ENCODE results near the gene ATP8B1.

ATP8B1 gene

DNA sequence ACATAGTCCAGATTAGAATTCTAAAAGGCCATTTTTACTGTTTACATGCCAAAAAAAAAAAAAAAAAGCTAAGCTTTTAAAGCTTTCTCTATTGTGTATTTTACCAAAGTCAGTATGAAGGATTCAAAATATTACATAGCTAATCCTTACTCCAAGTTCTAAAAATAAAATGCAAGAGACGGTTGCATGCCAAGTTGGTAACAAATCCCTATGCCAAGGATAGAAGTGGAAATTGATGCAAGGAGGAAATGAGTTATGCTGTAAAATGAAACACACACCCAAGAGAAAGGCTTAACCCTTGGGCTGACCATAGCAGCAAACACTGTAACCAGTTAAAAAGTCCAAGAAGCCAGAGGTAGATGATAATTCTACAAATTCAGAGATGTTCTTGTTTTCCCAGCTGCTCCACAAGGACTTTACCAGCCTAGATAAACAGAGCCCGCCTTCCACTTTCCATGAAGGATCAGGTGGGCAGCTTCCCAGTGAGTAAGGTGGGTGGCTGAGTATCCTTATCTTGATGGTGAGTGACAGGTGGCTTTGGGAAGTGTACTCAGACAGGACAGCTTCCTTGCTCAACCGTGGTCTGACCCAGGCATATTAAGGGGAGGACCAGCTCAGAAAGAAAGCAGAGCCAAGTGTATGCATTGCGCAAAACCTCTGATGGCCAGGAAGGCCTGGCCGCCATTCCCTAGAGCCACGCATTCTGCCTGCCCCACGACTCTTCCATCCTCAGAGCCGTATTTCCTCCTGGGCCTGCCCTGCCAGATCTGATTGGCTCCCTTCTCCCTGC lies 34.4 kb downstream of the ATP8B1 start:
- no peak for DNase-seq (ENCODE audit: low read depth)
- H3K4me3 ChIP-seq (ENCODE audit: low read depth, low read length), result no peak overlapping the region
- TF ChIP-seq, protein P1, sequence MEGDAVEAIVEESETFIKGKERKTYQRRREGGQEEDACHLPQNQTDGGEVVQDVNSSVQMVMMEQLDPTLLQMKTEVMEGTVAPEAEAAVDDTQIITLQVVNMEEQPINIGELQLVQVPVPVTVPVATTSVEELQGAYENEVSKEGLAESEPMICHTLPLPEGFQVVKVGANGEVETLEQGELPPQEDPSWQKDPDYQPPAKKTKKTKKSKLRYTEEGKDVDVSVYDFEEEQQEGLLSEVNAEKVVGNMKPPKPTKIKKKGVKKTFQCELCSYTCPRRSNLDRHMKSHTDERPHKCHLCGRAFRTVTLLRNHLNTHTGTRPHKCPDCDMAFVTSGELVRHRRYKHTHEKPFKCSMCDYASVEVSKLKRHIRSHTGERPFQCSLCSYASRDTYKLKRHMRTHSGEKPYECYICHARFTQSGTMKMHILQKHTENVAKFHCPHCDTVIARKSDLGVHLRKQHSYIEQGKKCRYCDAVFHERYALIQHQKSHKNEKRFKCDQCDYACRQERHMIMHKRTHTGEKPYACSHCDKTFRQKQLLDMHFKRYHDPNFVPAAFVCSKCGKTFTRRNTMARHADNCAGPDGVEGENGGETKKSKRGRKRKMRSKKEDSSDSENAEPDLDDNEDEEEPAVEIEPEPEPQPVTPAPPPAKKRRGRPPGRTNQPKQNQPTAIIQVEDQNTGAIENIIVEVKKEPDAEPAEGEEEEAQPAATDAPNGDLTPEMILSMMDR (IDR thresholded peaks at IDR 0.05; ENCODE audit: low read depth, low read length, missing control alignments), result no peak

DNA sequence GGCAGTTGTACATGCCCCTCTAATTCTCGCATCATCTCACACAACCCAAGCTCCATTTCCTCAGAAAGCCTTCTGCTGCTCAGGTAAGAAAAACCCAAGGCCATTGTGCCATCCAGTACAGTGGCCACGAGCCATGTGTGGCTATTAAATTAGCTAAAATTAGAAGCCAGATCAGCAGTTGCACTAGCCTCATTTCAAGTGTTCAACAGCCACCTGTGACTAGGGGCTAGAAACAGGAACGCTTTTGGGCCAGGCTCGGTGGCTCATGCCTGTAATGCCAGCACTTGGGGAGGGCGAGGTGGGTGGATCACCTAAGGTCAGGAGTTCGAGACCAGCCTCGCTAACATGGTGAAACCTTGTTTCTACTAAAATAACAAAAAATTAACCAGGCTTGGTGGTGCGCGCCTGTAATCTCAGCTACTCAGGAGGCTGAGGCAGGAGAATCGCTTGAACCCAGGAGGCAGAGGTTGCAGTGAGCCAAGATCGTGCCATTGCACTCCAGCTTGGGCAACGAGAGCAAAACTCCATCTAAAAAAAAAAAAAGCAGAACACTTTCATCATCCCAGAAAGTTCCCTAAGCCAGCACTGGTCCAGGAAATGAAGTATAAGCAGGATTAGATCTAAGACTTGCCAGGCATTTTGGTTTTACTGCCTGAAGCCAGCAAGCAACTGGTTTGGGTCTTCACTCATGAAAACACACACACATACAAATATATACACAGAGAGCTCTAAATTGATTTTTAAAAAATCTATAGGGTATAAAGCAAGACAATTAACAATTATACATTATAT lies 35.7 kb downstream of the ATP8B1 start:
- TF ChIP-seq, protein P1 (IDR thresholded peaks at IDR 0.05; ENCODE audit: low read depth, low read length, missing control alignments), result no peak
- DNase-seq (ENCODE audit: low read depth), result no peak

DNA sequence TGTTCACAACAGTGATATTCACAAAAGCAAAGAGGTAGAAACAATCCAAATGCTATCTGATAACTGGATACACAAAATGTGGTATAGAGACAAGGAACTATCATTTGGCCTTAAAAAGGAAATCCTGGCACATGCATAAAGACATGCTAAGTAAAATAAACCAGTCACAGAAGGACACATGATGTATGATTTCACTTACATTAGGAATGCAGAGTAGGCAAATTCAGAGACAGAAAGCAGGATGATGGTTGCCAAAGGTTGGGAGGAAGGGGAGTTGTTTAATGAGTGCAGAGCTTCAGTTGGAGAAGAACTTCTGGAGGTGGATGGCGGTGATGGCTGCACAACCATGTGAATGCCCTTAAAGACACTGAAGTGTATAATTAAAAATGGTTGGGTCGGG lies 38.1 kb downstream of the ATP8B1 start:
- DNase-seq (ENCODE audit: low read depth), result no peak
- H3K4me3 ChIP-seq (ENCODE audit: low read depth, low read length), result no peak overlapping the region
- TF ChIP-seq, protein P1 (IDR thresholded peaks at IDR 0.05; ENCODE audit: low read depth, low read length, missing control alignments), result no peak

More for the DNA sequence above, 35.7 kb downstream of the ATP8B1 start:
- no peak overlapping the region for H3K4me3 ChIP-seq (ENCODE audit: low read depth, low read length)

DNA sequence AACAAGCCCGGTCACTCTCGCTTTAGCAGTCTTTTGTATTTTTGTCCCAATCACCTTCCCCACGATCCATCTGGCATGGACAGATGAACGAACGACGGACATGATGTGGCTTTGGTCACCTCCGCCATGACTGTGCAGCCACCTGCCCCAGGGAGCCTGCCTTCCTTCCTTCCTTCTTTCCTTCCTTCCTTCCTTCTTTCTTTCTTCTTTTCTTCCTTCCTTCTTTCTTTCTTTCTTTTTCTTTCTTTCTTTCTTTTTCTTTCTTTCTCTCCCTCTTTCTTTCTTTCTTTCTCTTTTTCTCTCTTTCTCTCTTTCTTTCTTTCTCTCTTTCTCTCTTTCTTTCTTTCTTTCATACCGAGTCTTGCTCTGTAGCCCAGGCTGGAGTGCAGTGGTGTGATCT lies 39.0 kb downstream of the ATP8B1 start:
- DNase-seq (ENCODE audit: low read depth), result no peak
- H3K4me3 ChIP-seq (ENCODE audit: low read depth, low read length), result no peak overlapping the region
- TF ChIP-seq, protein P1 (IDR thresholded peaks at IDR 0.05; ENCODE audit: low read depth, low read length, missing control alignments), result no peak

DNA sequence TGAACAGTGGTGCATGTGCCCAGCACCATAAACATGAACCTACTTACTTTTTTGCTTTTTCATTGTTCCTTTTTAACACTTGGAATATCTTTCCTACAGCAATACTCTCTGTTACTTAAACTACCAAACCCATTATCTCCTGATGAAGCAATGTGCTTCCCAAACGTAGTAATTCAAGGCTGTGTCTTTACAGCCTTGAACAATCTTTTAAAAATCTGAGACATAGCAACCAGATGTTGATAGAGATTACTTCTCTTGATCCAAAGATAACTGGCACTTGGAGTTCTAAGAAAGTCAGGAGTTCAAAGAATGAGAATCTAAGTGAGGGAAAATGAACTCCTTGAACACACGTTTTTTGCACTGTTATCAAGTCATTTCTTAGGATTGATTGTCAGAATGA lies 40.4 kb downstream of the ATP8B1 start:
- TF ChIP-seq, protein P1 (IDR thresholded peaks at IDR 0.05; ENCODE audit: low read depth, low read length, missing control alignments), result no peak
- no peak for DNase-seq (ENCODE audit: low read depth)
- H3K4me3 ChIP-seq (ENCODE audit: low read depth, low read length), result no peak overlapping the region

DNA sequence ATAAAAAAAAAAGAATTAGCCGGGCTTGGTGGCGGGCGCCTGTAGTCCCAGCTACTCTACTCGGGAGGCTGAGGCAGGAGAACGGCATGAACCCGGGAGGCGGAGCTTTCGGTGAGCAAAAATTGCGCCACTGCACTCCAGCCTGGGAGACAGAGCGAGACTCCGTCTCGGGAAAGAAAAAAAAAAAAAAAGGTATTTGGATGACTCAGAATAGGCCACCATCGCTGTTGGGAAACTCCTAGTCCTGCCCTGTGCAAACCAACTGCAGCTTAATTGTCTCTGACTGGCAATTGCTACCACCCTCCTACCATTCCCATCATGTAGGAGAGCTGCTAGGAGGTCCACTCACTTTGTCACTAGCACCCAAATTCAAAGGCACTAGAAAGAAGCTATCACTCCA lies 43.5 kb downstream of the ATP8B1 start:
- no peak overlapping the region for H3K4me3 ChIP-seq (ENCODE audit: low read depth, low read length)
- DNase-seq (ENCODE audit: low read depth), result no peak
- TF ChIP-seq, protein P1 (IDR thresholded peaks at IDR 0.05; ENCODE audit: low read depth, low read length, missing control alignments), result no peak

All from GM12864 (cell line).